Mesenchymal stem cell (in vitro differentiated cells and primary cell): Measurements from ENCODE around the gene SEMA5B.

Experiments used
- DNase-seq: peaks from one replicate; pipeline ENCODE4 v3.0.0-alpha.2; 2013
- H2AFZ ChIP-seq: one replicate; pipeline ENCODE4 v1.6.1; 2013; ENCODE audit warnings: low read depth, mild to moderate bottlenecking, control low read depth, inconsistent platforms, low read length, moderate library complexity
- H2AK5ac ChIP-seq: 2 replicates; pipeline ENCODE4 v1.6.1; 2013; ENCODE audit warnings: low read length, moderate library complexity, mild to moderate bottlenecking, inconsistent platforms; ENCODE audit not compliant: severe bottlenecking
- H2BK120ac ChIP-seq: one replicate; pipeline ENCODE4 v1.6.1; 2013; ENCODE audit warnings: low read depth, mild to moderate bottlenecking, inconsistent platforms, low read length, moderate library complexity
- H2BK12ac ChIP-seq, 2 experiments: one replicate each; pipeline ENCODE4 v1.6.1; 2013; ENCODE audit warnings: inconsistent platforms in 2 of 2, low read length in 2 of 2, mild to moderate bottlenecking in 2 of 2, moderate library complexity in 2 of 2, control low read depth in 1 of 2
- H2BK15ac ChIP-seq: one replicate; pipeline ENCODE4 v1.6.1; 2013; ENCODE audit warnings: mild to moderate bottlenecking, low read depth, inconsistent platforms; ENCODE audit not compliant: poor library complexity, severe bottlenecking
- H2BK5ac ChIP-seq: 2 replicates; pipeline ENCODE4 v1.6.1; 2013; ENCODE audit warnings: low read depth, mild to moderate bottlenecking, low read length, control low read depth, inconsistent platforms; ENCODE audit not compliant: poor library complexity, severe bottlenecking
- H3K14ac ChIP-seq, 2 experiments: one replicate each; pipeline ENCODE4 v1.6.1; 2013; ENCODE audit warnings: inconsistent platforms in 2 of 2, low read length in 2 of 2, control low read depth in 1 of 2, mild to moderate bottlenecking in 1 of 2, moderate library complexity in 1 of 2
- H3K18ac ChIP-seq, 2 experiments: one replicate each; pipeline ENCODE4 v1.6.1; 2013; ENCODE audit warnings: inconsistent platforms in 2 of 2, low read length in 2 of 2, control low read depth in 1 of 2, low read depth in 1 of 2, mild to moderate bottlenecking in 1 of 2
- H3K23ac ChIP-seq, 2 experiments: one replicate each; pipeline ENCODE4 v1.6.1; 2013; ENCODE audit warnings: inconsistent platforms in 2 of 2, low read length in 2 of 2, mild to moderate bottlenecking in 2 of 2, moderate library complexity in 2 of 2, control low read depth in 1 of 2
- H3K27ac ChIP-seq: 2 replicates; pipeline ENCODE4 v1.5.1; 2013; ENCODE audit warnings: mild to moderate bottlenecking, moderate library complexity, low read length, control low read depth, inconsistent platforms; ENCODE audit not compliant: poor library complexity, severe bottlenecking
- H3K27me3 ChIP-seq, 2 experiments: 2 replicates each; pipeline versions ENCODE4 v1.6.1 to v1.7.0; 2013; ENCODE audit warnings: low read length in 2 of 2, mild to moderate bottlenecking in 2 of 2, moderate library complexity in 2 of 2, control low read depth in 1 of 2, inconsistent platforms in 1 of 2; ENCODE audit not compliant: control insufficient read depth in 1 of 2, insufficient read depth in 1 of 2
- H3K36me3 ChIP-seq, 2 experiments: 2 replicates each; pipeline versions ENCODE4 v1.6.1 to v1.7.0; 2013; ENCODE audit warnings: low read length in 2 of 2, control low read depth in 1 of 2, inconsistent platforms in 1 of 2, low read depth in 1 of 2, mild to moderate bottlenecking in 1 of 2; ENCODE audit not compliant: insufficient read depth in 2 of 2, control insufficient read depth in 1 of 2
- H3K4ac ChIP-seq, 2 experiments: one replicate each; pipeline ENCODE4 v1.6.1; 2013; ENCODE audit warnings: inconsistent platforms in 2 of 2, low read length in 2 of 2, mild to moderate bottlenecking in 2 of 2, moderate library complexity in 2 of 2, control low read depth in 1 of 2, low read depth in 1 of 2
- H3K4me1 ChIP-seq: 2 replicates; pipeline ENCODE4 v1.6.1; 2013; ENCODE audit warnings: low read depth, low read length, control low read depth; ENCODE audit not compliant: control insufficient read depth, insufficient read depth
- H3K4me2 ChIP-seq: 2 replicates; pipeline ENCODE4 v1.6.1; 2013; ENCODE audit warnings: low read length, mild to moderate bottlenecking, inconsistent platforms; ENCODE audit not compliant: poor library complexity, severe bottlenecking
- H3K4me3 ChIP-seq, 2 experiments: 2 replicates each; pipeline versions ENCODE4 v1.5.1 to v1.7.0; 2013; ENCODE audit warnings: low read length in 2 of 2, mild to moderate bottlenecking in 2 of 2, control low read depth in 1 of 2, low read depth in 1 of 2; ENCODE audit not compliant: insufficient read depth in 1 of 2
- H3K79me1 ChIP-seq: replicated peaks from 2 replicates; pipeline ENCODE4 v1.6.1; 2013; ENCODE audit warnings: mild to moderate bottlenecking, control low read depth, low read length, inconsistent platforms; ENCODE audit not compliant: poor library complexity, severe bottlenecking
- H3K9ac ChIP-seq: 2 replicates; pipeline ENCODE4 v1.7.0; 2013; ENCODE audit warnings: mild to moderate bottlenecking, low read length, moderate library complexity
- H3K9me3 ChIP-seq: 2 replicates; pipeline ENCODE4 v1.7.0; 2013; ENCODE audit warnings: mild to moderate bottlenecking, low read length; ENCODE audit not compliant: control insufficient read depth
- H4K8ac ChIP-seq: one replicate; pipeline ENCODE4 v1.6.1; 2013; ENCODE audit warnings: inconsistent platforms, mild to moderate bottlenecking, low read length, moderate library complexity
- H4K91ac ChIP-seq: one replicate; pipeline ENCODE4 v1.6.1; 2013; ENCODE audit warnings: mild to moderate bottlenecking, low read length, inconsistent platforms
- WGBS: methylation state at CpG from one replicate; pipeline ENCODE4 v1.1.7; 2013; ENCODE audit warnings: mixed read lengths; 5-methylcytosine and 5-hydroxymethylcytosine counted together

SEMA5B gene

GRCh38 chr3:122957707-122958689 lies 69.6 kb downstream of the SEMA5B start:
- Histone ChIP-seq H3K4ac (no peak overlapping the region), H2AK5ac (no peak overlapping the region), H3K79me1 (no peaks in the 10 kb centered on the region), H2BK120ac (no peak overlapping the region), H3K27ac (no peak overlapping the region), H3K23ac (no peak overlapping the region), H3K4me3 (no peak overlapping the region), H3K14ac (no peak overlapping the region), H3K27me3 (peaks cover 53 to 79% of the 10 kb centered on the region in 2 experiments), H3K4me2 (no peak overlapping the region), H3K9me3 (no peaks in the 10 kb centered on the region), H2BK12ac (no peak overlapping the region), H3K18ac (no peak overlapping the region), H4K91ac (no peak overlapping the region), H2AFZ (no peak overlapping the region), H3K36me3 (no peaks in the 10 kb centered on the region), H2BK15ac (no peak overlapping the region), H3K9ac (no peak overlapping the region), H3K4me1 (peaks cover 11% of the 10 kb centered on the region), H2BK5ac (no peak overlapping the region), H4K8ac (no peak overlapping the region)
- WGBS: 59% methylated on average over 5 of the region's 7 CpGs
- no peak for DNase-seq

- Histone ChIP-seq H3K27ac (no peak overlapping the region), H2BK12ac (no peak overlapping the region), H3K36me3 (no peaks in the 10 kb centered on the region), H2AK5ac (no peak overlapping the region), H4K8ac (no peak overlapping the region), H2BK15ac (no peak overlapping the region), H3K4me1 (peaks cover 13% of the 10 kb centered on the region), H4K91ac (no peak overlapping the region), H3K27me3 (peaks cover 42 to 72% of the 10 kb centered on the region in 2 experiments), H3K4ac (no peak overlapping the region), H3K9ac (no peak overlapping the region), H3K4me3 (no peak overlapping the region), H3K23ac (no peak overlapping the region), H2BK5ac (no peak overlapping the region), H2AFZ (no peak overlapping the region), H3K9me3 (no peaks in the 10 kb centered on the region), H3K79me1 (no peaks in the 10 kb centered on the region), H3K18ac (no peak overlapping the region), H3K4me2 (no peak overlapping the region), H2BK120ac (no peak overlapping the region), H3K14ac (no peak overlapping the region)
- DNase-seq: no peak
- WGBS: 75% methylated on average over 15 of the region's 15 CpGs
These were observed 70.7 kb downstream of the SEMA5B start for GRCh38 chr3:122956693-122957455.

GRCh38 chr3:122955916-122956692 lies 71.5 kb downstream of the SEMA5B start:
- no peak overlapping the region for H3K23ac ChIP-seq
- no peak overlapping the region for H2BK120ac ChIP-seq
- peaks cover 37 to 77% of the 10 kb centered on the region in 2 experiments for H3K27me3 ChIP-seq
- no peak overlapping the region for H2BK12ac ChIP-seq
- no peak overlapping the region for H3K4me3 ChIP-seq
- H3K14ac ChIP-seq: no peak overlapping the region
- H3K79me1 ChIP-seq: no peaks in the 10 kb centered on the region
- H3K36me3 ChIP-seq: no peaks in the 10 kb centered on the region
- no peak overlapping the region for H4K91ac ChIP-seq
- H2AFZ ChIP-seq: no peak overlapping the region
- no peaks in the 10 kb centered on the region for H3K9me3 ChIP-seq
- no peak overlapping the region for H3K4me2 ChIP-seq
- H3K18ac ChIP-seq: no peak overlapping the region
- no peak overlapping the region for H2BK15ac ChIP-seq
- no peak overlapping the region for H2BK5ac ChIP-seq
- no peak overlapping the region for H3K27ac ChIP-seq
- H4K8ac ChIP-seq: no peak overlapping the region
- no peak overlapping the region for H2AK5ac ChIP-seq
- no peak overlapping the region for H3K9ac ChIP-seq
- H3K4me1 ChIP-seq: peaks cover 13% of the 10 kb centered on the region
- H3K4ac ChIP-seq: no peak overlapping the region
- DNase-seq: no peak
- WGBS: 94% methylated on average over 20 of the region's 20 CpGs
